ENCODE measurements around the gene MEGF9.

The MEGF9 gene

DNA sequence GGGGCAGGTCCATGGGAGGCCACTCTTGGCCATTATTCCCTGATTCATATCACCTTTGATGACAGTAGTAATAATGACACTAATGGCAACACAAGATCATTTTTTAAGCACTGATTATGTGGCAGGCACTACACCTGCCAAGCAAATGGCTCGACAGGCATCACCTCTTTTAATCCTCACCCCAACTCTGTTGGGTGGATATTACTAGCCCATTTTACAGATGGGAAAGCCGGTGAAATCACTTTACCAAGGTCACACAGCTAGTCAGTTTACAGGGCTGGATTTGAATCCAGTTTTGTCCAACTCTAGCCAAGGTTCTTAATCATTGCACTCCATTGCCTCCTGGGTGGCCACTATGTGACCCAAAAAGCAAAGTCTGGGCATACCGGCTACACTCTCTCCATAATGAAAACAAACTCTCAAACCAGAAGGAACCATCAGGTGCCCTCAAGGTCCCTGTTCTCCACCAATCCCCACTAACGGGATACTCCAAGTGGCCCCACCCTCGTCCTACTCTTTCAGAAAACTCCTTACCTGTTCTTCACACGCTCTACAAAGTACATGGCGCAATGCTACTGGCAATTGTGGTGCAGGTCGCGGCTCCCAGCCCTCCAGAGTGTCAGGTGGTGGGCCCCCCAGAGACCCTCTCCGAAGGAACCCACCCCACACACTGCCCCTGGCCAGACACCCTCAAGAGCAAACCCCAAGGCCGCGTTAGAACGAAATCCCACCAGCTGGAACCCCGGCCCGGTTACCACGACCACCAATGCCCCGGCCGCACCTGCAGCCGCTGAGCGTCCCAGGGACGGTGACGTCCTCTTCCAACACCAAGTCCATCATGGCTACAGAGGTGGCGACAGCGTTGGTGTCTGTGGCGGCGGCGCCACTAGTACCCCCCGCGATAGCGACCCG, 134.9 kb downstream of the MEGF9 start:
- Histone ChIP-seq H3F3A (ENCODE audit: control insufficient read depth, insufficient read depth) (no peaks in the 10 kb centered on the region), H3K9me2 (replicated peaks; ENCODE audit: control insufficient read depth, low read length) (no peaks in the 10 kb centered on the region), H3K4me1 (ENCODE audit: control insufficient read depth, low read length) (peaks cover 21% of the 10 kb centered on the region), H3K27ac (ENCODE audit: low read depth, low read length) (peak overlapping the region; percentile 27; the same call in 1 of the 2 replicates), H4K20me1 (ENCODE audit: control insufficient read depth, insufficient read depth, low read depth, low read length) (peaks cover under 1% of the 10 kb centered on the region; the same call in 1 of the 2 replicates), H3K9me3 (ENCODE audit: control insufficient read depth, insufficient read depth, low read length) (no peaks in the 10 kb centered on the region), H3K79me2 (ENCODE audit: control insufficient read depth, low read length) (peaks cover 59% of the 10 kb centered on the region), H3K4me3 (ENCODE audit: low read length) (peak overlapping the region; percentile 99), H3K36me3 (ENCODE audit: control insufficient read depth, low read length) (peaks cover 12% of the 10 kb centered on the region), H3K27me3 (ENCODE audit: control insufficient read depth, low read length) (no peaks in the 10 kb centered on the region), H3K4me2 (ENCODE audit: low read length) (peak overlapping the region; percentile 79)
- TF ChIP-seq, protein P1, sequence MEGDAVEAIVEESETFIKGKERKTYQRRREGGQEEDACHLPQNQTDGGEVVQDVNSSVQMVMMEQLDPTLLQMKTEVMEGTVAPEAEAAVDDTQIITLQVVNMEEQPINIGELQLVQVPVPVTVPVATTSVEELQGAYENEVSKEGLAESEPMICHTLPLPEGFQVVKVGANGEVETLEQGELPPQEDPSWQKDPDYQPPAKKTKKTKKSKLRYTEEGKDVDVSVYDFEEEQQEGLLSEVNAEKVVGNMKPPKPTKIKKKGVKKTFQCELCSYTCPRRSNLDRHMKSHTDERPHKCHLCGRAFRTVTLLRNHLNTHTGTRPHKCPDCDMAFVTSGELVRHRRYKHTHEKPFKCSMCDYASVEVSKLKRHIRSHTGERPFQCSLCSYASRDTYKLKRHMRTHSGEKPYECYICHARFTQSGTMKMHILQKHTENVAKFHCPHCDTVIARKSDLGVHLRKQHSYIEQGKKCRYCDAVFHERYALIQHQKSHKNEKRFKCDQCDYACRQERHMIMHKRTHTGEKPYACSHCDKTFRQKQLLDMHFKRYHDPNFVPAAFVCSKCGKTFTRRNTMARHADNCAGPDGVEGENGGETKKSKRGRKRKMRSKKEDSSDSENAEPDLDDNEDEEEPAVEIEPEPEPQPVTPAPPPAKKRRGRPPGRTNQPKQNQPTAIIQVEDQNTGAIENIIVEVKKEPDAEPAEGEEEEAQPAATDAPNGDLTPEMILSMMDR (IDR thresholded peaks at IDR 0.05; ENCODE audit: low read depth, low read length, poor library complexity, severe bottlenecking) = no peak
- no peak for TF ChIP-seq EZH2phosphoT487 (IDR thresholded peaks at IDR 0.05; ENCODE audit: borderline replicate concordance, low read length)

DNA sequence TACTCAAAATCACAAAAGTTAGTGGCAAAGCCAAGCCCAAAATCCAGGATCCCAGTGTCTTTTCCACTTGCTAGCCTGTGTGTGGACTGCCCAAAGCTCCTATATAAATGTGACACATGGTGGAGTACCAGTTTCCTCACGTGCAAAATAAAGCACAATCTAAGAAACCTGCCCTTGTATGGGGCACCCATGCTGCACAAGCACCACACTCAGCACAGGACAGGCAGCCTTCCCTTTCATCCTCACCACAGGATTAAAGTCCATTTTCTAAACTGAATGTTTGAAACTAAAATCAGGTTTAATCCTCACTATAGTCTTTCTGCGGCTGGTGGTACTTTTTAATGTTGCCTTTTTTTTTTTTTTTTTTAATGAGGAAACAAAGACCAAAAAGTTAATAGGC, 139.8 kb downstream of the MEGF9 start:
- no peaks in the 10 kb centered on the region for H3F3A ChIP-seq (ENCODE audit: control insufficient read depth, insufficient read depth)
- no peak overlapping the region for H3K4me2 ChIP-seq (ENCODE audit: low read length)
- H3K4me1 ChIP-seq (ENCODE audit: control insufficient read depth, low read length) = peaks cover 10% of the 10 kb centered on the region
- peaks cover 76% of the 10 kb centered on the region for H3K79me2 ChIP-seq (ENCODE audit: control insufficient read depth, low read length)
- no peak overlapping the region for H3K4me3 ChIP-seq (ENCODE audit: low read length)
- no peaks in the 10 kb centered on the region for H3K9me3 ChIP-seq (ENCODE audit: control insufficient read depth, insufficient read depth, low read length)
- no peaks in the 10 kb centered on the region for H3K9me2 ChIP-seq (replicated peaks; ENCODE audit: control insufficient read depth, low read length)
- H3K27ac ChIP-seq (ENCODE audit: low read depth, low read length) = no peak overlapping the region
- no peaks in the 10 kb centered on the region for H3K27me3 ChIP-seq (ENCODE audit: control insufficient read depth, low read length)
- H3K36me3 ChIP-seq (ENCODE audit: control insufficient read depth, low read length) = peaks cover 35% of the 10 kb centered on the region
- H4K20me1 ChIP-seq (ENCODE audit: control insufficient read depth, insufficient read depth, low read depth, low read length) = peaks cover 3% of the 10 kb centered on the region; the same call in 1 of the 2 replicates
- TF ChIP-seq, protein P1 (IDR thresholded peaks at IDR 0.05; ENCODE audit: low read depth, low read length, poor library complexity, severe bottlenecking) = no peak
- no peak for TF ChIP-seq EZH2phosphoT487 (IDR thresholded peaks at IDR 0.05; ENCODE audit: borderline replicate concordance, low read length)

DNA sequence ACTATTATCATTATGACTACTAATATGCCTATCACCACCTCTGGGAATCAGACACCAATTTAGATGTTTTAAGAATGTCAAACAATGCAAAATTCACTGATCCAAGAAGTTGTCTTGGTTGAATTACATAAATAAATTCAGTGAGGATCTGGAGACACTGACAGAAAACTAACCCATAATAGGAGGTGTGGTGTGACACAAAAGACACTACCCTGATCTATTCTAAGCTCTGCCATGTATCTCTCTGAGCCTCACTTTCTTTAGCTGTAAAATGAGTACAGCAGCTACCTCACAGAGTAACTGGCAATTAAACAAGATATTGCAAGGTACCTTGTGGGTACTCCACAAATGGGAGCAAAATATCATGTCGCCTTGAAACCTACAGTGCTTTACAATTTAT, 141.8 kb downstream of the MEGF9 start:
- H3K79me2 ChIP-seq (ENCODE audit: control insufficient read depth, low read length) = peaks cover 56% of the 10 kb centered on the region
- H3K27ac ChIP-seq (ENCODE audit: low read depth, low read length) = no peak overlapping the region
- H3K36me3 ChIP-seq (ENCODE audit: control insufficient read depth, low read length) = peaks cover 52% of the 10 kb centered on the region

More for the DNA sequence above, 141.8 kb downstream of the MEGF9 start:
- no peak overlapping the region for H3K4me3 ChIP-seq (ENCODE audit: low read length)
- H3K27me3 ChIP-seq (ENCODE audit: control insufficient read depth, low read length) = no peaks in the 10 kb centered on the region
- no peaks in the 10 kb centered on the region for H3K9me3 ChIP-seq (ENCODE audit: control insufficient read depth, insufficient read depth, low read length)
- H3K4me2 ChIP-seq (ENCODE audit: low read length) = no peak overlapping the region
- H3K9me2 ChIP-seq (replicated peaks; ENCODE audit: control insufficient read depth, low read length) = no peaks in the 10 kb centered on the region
- no peaks in the 10 kb centered on the region for H3K4me1 ChIP-seq (ENCODE audit: control insufficient read depth, low read length)
- TF ChIP-seq EZH2phosphoT487 (IDR thresholded peaks at IDR 0.05; ENCODE audit: borderline replicate concordance, low read length) = no peak
- TF ChIP-seq, protein P1 (IDR thresholded peaks at IDR 0.05; ENCODE audit: low read depth, low read length, poor library complexity, severe bottlenecking) = no peak
- no peaks in the 10 kb centered on the region for H3F3A ChIP-seq (ENCODE audit: control insufficient read depth, insufficient read depth)
- H4K20me1 ChIP-seq (ENCODE audit: control insufficient read depth, insufficient read depth, low read depth, low read length) = peaks cover 3% of the 10 kb centered on the region; the same call in 1 of the 2 replicates

Measured in DOHH2 (cell line).